ENCODE data around the gene XPNPEP1.

XPNPEP1 gene

DNA sequence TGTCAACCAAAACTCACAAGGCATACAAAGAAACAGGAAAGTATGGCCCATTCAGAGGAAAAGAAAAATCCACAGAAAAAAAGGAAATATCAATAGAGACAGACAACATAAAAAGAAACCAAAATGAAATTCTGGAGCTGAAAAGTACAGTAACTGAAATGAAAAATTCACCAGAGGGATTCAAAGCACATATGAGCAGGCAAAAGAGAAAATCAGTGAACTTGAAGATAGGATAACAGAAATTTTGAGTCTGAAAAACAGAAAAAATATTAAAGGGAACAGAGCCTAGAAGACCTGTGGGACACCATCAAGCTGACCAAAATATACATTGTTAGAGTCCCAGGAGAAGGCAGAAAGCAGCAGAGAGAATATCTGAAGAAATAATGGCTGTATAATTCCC is 60.6 kb downstream of the XPNPEP1 start:
- no peak for DNase-seq (ENCODE audit: low spot score)

DNA sequence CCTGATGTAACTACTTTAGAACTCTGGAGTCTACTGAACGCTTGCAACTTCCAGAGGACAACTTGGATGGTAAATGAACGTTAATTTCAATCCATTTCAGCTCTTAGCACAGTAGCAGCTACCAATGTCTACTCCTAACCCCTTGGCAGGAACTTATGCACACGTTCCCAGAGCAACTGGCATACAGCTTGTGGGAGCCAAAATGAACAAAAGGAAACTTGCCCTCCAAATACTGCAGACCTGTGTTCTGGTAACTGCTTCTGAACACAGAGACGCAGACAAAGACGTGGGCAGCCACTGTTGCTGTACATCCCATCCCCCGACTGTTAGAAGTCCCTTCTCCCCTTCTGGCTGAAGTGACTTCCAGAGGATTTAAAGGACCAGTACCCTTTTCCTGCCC is 61.3 kb downstream of the XPNPEP1 start:
- DNase-seq (ENCODE audit: low spot score): no peak

GRCh38 chr10:109861081-109861480 is 62.2 kb downstream of the XPNPEP1 start:
- no peak for DNase-seq (ENCODE audit: low spot score)

GRCh38 chr10:109859221-109859620 is 64.1 kb downstream of the XPNPEP1 start:
- DNase-seq (ENCODE audit: low spot score): no peak

- DNase-seq (ENCODE audit: low spot score): no peak
These were observed 67.6 kb downstream of the XPNPEP1 start for GRCh38 chr10:109855746-109856145.

- no peak for DNase-seq (ENCODE audit: low spot score)
These were observed 69.4 kb downstream of the XPNPEP1 start for GRCh38 chr10:109853921-109854320.

DNA sequence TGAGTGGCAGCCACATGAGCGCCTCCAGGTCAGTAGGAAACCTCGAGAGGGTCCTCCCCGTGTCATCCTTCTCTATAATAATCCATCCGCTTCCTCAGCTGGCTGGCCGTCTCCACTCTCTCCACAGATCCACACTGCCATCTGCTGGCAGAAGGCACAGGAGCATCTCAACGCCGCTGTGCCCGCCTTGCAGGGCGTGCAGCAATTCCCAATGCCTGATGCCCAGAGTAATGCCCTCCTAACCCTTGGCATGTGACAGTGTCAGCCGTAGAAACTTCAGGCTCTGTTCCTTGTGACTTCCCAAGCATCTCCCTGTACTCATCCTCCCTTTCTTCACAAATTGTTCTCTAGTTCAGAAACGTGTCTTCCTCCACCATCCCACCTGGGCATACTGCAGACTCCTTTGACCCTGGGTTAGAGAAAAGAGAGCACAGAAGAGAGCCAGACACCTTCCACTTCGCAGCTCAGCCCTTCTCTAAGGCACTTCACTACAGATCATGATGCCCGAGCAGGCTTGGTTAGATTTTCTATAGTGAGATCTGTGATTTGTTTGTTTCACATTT is 70.8 kb downstream of the XPNPEP1 start:
- DNase-seq (ENCODE audit: low spot score): peak; percentile 52

GRCh38 chr10:109851616-109852474 is 71.5 kb downstream of the XPNPEP1 start:
- DNase-seq (ENCODE audit: low spot score): no peak

- DNase-seq (ENCODE audit: low spot score): no peak
These were observed 76.5 kb downstream of the XPNPEP1 start for GRCh38 chr10:109846832-109847231.

DNA sequence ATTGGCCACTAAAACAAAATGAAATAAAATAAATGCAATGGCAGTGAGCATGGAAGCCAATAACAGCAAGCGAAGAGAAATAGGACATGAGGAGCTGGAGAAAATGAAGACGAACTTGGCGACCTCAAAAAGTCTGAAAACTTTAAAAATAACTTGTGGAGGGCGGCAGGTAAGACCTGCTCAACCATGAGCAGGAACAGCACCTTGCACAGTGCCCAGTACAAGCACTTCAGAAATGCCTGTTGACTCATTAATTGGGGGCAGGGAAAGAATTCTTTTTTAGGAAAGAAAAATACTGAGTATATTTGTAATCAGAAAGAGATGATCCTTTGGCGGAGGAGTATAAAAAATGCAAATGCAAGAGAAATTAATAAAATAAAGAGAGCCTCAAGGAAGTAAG is 78.0 kb downstream of the XPNPEP1 start:
- no peak for DNase-seq (ENCODE audit: low spot score)

DNA sequence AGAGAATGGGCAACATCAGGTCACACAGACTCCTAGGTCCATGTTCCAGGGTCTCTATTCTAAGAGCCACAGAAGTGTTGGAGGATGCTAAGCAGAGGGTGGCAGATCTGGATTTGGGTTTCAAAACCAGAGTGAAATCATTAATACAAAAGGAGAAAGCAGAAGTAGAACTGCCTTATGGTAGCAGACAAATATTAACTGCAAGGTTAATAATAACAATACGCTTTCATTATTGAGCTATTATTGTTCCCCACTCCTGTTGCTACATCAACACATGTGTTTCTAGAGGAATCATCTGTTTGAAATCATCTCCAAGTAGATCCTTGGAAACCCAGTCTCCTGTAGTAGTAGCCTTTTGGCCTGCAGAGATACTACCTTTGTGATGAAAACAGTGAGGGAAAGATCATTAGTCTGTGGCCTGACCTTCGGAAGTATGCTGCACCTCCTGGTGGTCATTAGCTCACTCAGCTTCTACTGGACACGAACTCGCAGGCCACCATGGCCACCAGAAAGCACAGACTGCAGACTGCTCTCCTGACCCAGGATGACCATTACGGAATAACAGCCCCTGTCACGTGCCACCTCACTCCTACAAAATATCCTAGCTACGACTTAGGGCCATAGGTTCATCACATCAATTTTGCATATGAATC is 84.6 kb downstream of the XPNPEP1 start:
- DNase-seq (ENCODE audit: low spot score): peak; percentile 21

GRCh38 chr10:109837384-109837783 is 85.9 kb downstream of the XPNPEP1 start:
- no peak for DNase-seq (ENCODE audit: low spot score)

- no peak for DNase-seq (ENCODE audit: low spot score)
These were observed 88.1 kb downstream of the XPNPEP1 start for GRCh38 chr10:109835257-109835656.

GRCh38 chr10:109831846-109832245 is 91.5 kb downstream of the XPNPEP1 start:
- DNase-seq (ENCODE audit: low spot score): no peak

DNA sequence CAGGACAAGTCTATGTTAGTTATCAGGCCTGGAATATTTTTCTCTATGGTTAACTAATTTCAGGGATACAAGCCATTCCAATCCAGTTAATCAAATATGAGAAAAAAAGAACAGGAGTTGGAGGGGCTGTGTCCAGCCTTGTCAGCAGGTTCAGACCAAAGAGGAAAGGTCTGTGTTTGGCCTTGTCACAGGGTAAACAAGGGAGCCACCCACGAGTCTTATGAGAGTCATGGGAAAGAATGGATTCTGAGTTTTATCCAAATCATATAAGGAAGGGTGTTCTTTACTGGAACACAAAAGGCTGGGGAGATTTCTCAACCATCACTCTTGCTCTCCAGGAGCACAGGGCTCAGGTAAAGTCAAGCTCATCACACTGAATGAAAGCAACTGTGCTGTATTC is 99.1 kb downstream of the XPNPEP1 start:
- no peak for DNase-seq (ENCODE audit: low spot score)

- no peak for DNase-seq (ENCODE audit: low spot score)
These were observed 100.1 kb downstream of the XPNPEP1 start for GRCh38 chr10:109823196-109823595.

DNA sequence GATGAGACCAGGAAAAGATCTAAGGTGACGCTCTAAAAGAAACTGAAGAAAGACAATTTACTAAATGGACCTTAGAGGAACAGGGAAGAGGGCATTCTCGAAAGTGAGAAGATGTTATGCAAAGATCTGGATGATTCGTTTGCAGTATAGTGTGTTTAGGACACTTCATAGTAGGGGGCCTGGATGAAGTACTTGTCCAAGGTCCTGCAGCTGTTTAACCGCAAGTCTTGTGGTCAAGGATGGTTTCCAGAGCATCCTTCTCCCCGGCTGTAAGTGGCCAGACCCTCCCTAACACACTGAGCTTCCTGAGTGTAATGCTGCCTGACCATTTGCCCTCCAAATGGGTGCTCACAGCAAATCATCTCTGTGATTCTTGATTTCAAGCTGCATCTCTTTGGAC is 101.6 kb downstream of the XPNPEP1 start:
- no peak for DNase-seq (ENCODE audit: low spot score)

GRCh38 chr10:109820620-109821405 is 102.5 kb downstream of the XPNPEP1 start:
- no peak for DNase-seq (ENCODE audit: low spot score)

DNA sequence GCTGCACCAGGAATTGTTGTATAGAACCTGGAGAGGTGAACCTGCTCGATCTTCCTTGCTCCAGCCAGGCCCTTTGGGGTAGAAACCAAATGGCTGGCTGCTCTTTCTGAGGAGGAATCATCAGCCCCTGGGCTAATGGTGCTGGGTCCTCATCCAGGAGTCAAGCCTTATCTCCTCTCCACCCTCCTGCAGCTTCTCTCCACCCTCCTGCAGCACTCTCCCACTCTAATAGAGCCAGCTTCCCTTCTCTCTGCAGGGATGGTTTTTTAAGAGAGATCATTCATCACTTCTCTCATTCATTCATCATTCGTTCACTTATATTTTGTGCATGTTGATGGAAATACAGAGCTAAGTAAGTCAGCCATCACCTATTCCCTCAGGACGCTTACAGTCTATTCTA is 103.5 kb downstream of the XPNPEP1 start:
- DNase-seq (ENCODE audit: low spot score): no peak
